ENCODE data around the gene TGFBI.

The TGFBI gene

GRCh38 chr5:136001466-136001981, 27.3 kb upstream of the TGFBI start:
- DNase-seq (ENCODE audit: low spot score) = no peak

GRCh38 chr5:136004436-136004835, 24.4 kb upstream of the TGFBI start:
- DNase-seq (ENCODE audit: low spot score) = no peak

GRCh38 chr5:136005476-136005875, 23.3 kb upstream of the TGFBI start:
- DNase-seq (ENCODE audit: low spot score) = no peak

- DNase-seq (ENCODE audit: low spot score) = no peak
Observed at GRCh38 chr5:136006164-136006563, 22.6 kb upstream of the TGFBI start.

- DNase-seq (ENCODE audit: low spot score) = no peak
Observed at GRCh38 chr5:136006761-136007251, 22.0 kb upstream of the TGFBI start.

GRCh38 chr5:136007271-136007670, 21.5 kb upstream of the TGFBI start:
- DNase-seq (ENCODE audit: low spot score) = no peak

- no peak for DNase-seq (ENCODE audit: low spot score)
Observed at GRCh38 chr5:136011414-136012001, 17.3 kb upstream of the TGFBI start.

GRCh38 chr5:136012041-136012804, 16.6 kb upstream of the TGFBI start:
- no peak for DNase-seq (ENCODE audit: low spot score)

- no peak for DNase-seq (ENCODE audit: low spot score)
Observed at GRCh38 chr5:136013559-136013958, 15.2 kb upstream of the TGFBI start.

- no peak for DNase-seq (ENCODE audit: low spot score)
Observed at GRCh38 chr5:136014049-136015002, 14.5 kb upstream of the TGFBI start.

- DNase-seq (ENCODE audit: low spot score) = no peak
Observed at GRCh38 chr5:136015003-136015375, 13.8 kb upstream of the TGFBI start.

- DNase-seq (ENCODE audit: low spot score) = no peak
Observed at GRCh38 chr5:136015966-136016650, 12.7 kb upstream of the TGFBI start.

GRCh38 chr5:136016945-136017530, 11.8 kb upstream of the TGFBI start:
- no peak for DNase-seq (ENCODE audit: low spot score)

GRCh38 chr5:136018814-136019783, 9.7 kb upstream of the TGFBI start:
- no peak for DNase-seq (ENCODE audit: low spot score)

GRCh38 chr5:136020001-136020382, 8.8 kb upstream of the TGFBI start:
- DNase-seq (ENCODE audit: low spot score) = no peak

- DNase-seq (ENCODE audit: low spot score) = peak; percentile 29
Observed at GRCh38 chr5:136020383-136021015, 8.3 kb upstream of the TGFBI start.

- DNase-seq (ENCODE audit: low spot score) = no peak
Observed at GRCh38 chr5:136021016-136021405, 7.8 kb upstream of the TGFBI start.

- DNase-seq (ENCODE audit: low spot score) = no peak
Observed at GRCh38 chr5:136022965-136023364, 5.8 kb upstream of the TGFBI start.

GRCh38 chr5:136023958-136024541, 4.7 kb upstream of the TGFBI start:
- no peak for DNase-seq (ENCODE audit: low spot score)
